HEK293 (cell line): ENCODE results near the gene ALDH3A1.

Source experiments
- CTCF ChIA-PET: fragments of 350-600 bp; formaldehyde crosslinking; extraction: SDS; loops from one replicate; lab custom pipeline; 2021; ENCODE audit warnings: antibody characterized with exemption; lab: Yijun Ruan, JAX
- POLR2A ChIA-PET: fragments of 300-600 bp; formaldehyde crosslinking; extraction: SDS; loops from one replicate; lab custom pipeline; 2020; ENCODE audit warnings: antibody characterized with exemption, inconsistent platforms; lab: Yijun Ruan, JAX
- H3K27ac ChIP-seq: fragments of 200-500 bp; sonication (Bioruptor generic); 2 replicates; pipeline ENCODE4 v1.5.1; 2014; ENCODE audit warnings: low read depth, low read length, control low read depth, inconsistent platforms; ENCODE audit errors: extremely low read depth
- H3K36me3 ChIP-seq, 2 experiments: fragments of 200-500 bp in 1 of 2; sonication (Bioruptor generic) in 1 of 2; 1 replicate in 1 of 2; 2 replicates in 1 of 2; pipeline ENCODE4 v1.5.1; 2014 to 2017; ENCODE audit warnings: inconsistent platforms in 2 of 2, low read length in 2 of 2; ENCODE audit not compliant: control insufficient read depth in 2 of 2, insufficient read depth in 1 of 2
- H3K4me1 ChIP-seq: fragments of 200-500 bp; sonication (Bioruptor generic); 2 replicates; pipeline ENCODE4 v1.5.1; 2014; ENCODE audit warnings: mild to moderate bottlenecking, low read length, inconsistent platforms; ENCODE audit not compliant: control insufficient read depth, insufficient read depth
- H3K4me3 ChIP-seq: 2 replicates; pipeline ENCODE4 v1.5.1; 2011; ENCODE audit warnings: low read depth, mild to moderate bottlenecking, control low read depth, low read length, moderate library complexity
- H3K9me3 ChIP-seq: fragments of 200-500 bp; sonication (Bioruptor generic); 2 replicates; pipeline ENCODE4 v1.5.1; 2014; ENCODE audit warnings: low read depth, low read length, inconsistent platforms; ENCODE audit not compliant: control insufficient read depth, insufficient read depth
- BCL11A ChIP-seq: fragments of 450-650 bp; formaldehyde crosslinking; IDR thresholded peaks from 2 replicates; pipeline ENCODE4 v1.5.1; 2016; ENCODE audit warnings: low read depth, missing biosample characterization, missing genetic modification characterization
- GLIS1 ChIP-seq: fragments of 450-650 bp; formaldehyde crosslinking; IDR thresholded peaks from 2 replicates; pipeline ENCODE4 v1.5.1; 2016; ENCODE audit warnings: missing biosample characterization, missing genetic modification characterization
- HOXC10 ChIP-seq: sonication (generic); formaldehyde crosslinking; IDR thresholded peaks from 2 replicates; pipeline ENCODE4 v1.8.1; 2023; ENCODE audit warnings: mild to moderate bottlenecking, missing genetic modification reagents
- KLF7 ChIP-seq: fragments of 450-650 bp; formaldehyde crosslinking; IDR thresholded peaks from 2 replicates; pipeline ENCODE4 v1.5.1; 2016; ENCODE audit warnings: missing biosample characterization, missing genetic modification characterization, borderline replicate concordance
- SALL2 ChIP-seq: fragments of 450-650 bp; formaldehyde crosslinking; IDR thresholded peaks from 2 replicates; pipeline ENCODE4 v1.5.0; 2017; ENCODE audit warnings: missing biosample characterization, mild to moderate bottlenecking, missing genetic modification characterization, borderline replicate concordance
- TRIM28 ChIP-seq: IDR thresholded peaks from 2 replicates; pipeline ENCODE4 v1.6.1; 2011; ENCODE audit warnings: low read length, control low read depth, borderline replicate concordance
- ZBTB11 ChIP-seq: fragments of 450-650 bp; formaldehyde crosslinking; conservative IDR thresholded peaks from 2 replicates; pipeline ENCODE4 v1.5.1; 2016; ENCODE audit warnings: low read depth, missing biosample characterization, missing genetic modification characterization
- ZBTB17 ChIP-seq: fragments of 450-650 bp; formaldehyde crosslinking; IDR thresholded peaks from 2 replicates; pipeline ENCODE4 v1.5.1; 2016; ENCODE audit warnings: missing biosample characterization, missing genetic modification characterization
- ZBTB26 ChIP-seq: fragments of 450-650 bp; formaldehyde crosslinking; optimal IDR thresholded peaks from 2 replicates; pipeline ENCODE3; 2016; ENCODE audit warnings: missing biosample characterization, mild to moderate bottlenecking, missing genetic modification characterization
- ZFHX2 ChIP-seq: fragments of 450-650 bp; formaldehyde crosslinking; conservative IDR thresholded peaks from 2 replicates; pipeline ENCODE4 v1.5.1; 2016; ENCODE audit warnings: missing biosample characterization, missing genetic modification characterization
- ZFP69B ChIP-seq: fragments of 450-650 bp; formaldehyde crosslinking; IDR thresholded peaks from 2 replicates; pipeline ENCODE4 v1.5.1; 2016; ENCODE audit warnings: missing biosample characterization, missing genetic modification characterization
- ZNF121 ChIP-seq: fragments of 450-650 bp; formaldehyde crosslinking; IDR thresholded peaks from 2 replicates; pipeline ENCODE4 v1.5.1; 2016; ENCODE audit warnings: missing biosample characterization, missing genetic modification characterization
- ZNF140 ChIP-seq: fragments of 450-650 bp; formaldehyde crosslinking; IDR thresholded peaks from 2 replicates; pipeline ENCODE4 v1.5.1; 2016; ENCODE audit warnings: missing biosample characterization, missing genetic modification characterization
- ZNF19 ChIP-seq: fragments of 450-650 bp; formaldehyde crosslinking; IDR thresholded peaks from 2 replicates; pipeline ENCODE4; 2016; ENCODE audit warnings: missing biosample characterization, missing genetic modification characterization, low read depth
- ZNF23 ChIP-seq: fragments of 450-650 bp; formaldehyde crosslinking; IDR thresholded peaks from 2 replicates; pipeline ENCODE4 v1.5.1; 2016; ENCODE audit warnings: missing biosample characterization, missing genetic modification characterization, borderline replicate concordance
- ZNF280C ChIP-seq: fragments of 450-650 bp; formaldehyde crosslinking; IDR thresholded peaks from 2 replicates; pipeline ENCODE4 v1.5.1; 2016; ENCODE audit warnings: missing biosample characterization, missing genetic modification characterization
- ZNF324 ChIP-seq: fragments of 450-650 bp; formaldehyde crosslinking; IDR thresholded peaks from 2 replicates; pipeline ENCODE4 v1.5.1; 2016; ENCODE audit warnings: missing biosample characterization, missing genetic modification characterization
- ZNF335 ChIP-seq: fragments of 450-650 bp; formaldehyde crosslinking; conservative IDR thresholded peaks from 2 replicates; pipeline ENCODE4 v1.5.1; 2016; ENCODE audit warnings: missing biosample characterization, missing genetic modification characterization
- ZNF394 ChIP-seq: fragments of 450-650 bp; formaldehyde crosslinking; IDR thresholded peaks from 2 replicates; pipeline ENCODE4 v1.5.1; 2016; ENCODE audit warnings: missing biosample characterization, missing genetic modification characterization, mild to moderate bottlenecking, moderate library complexity, borderline replicate concordance
- ZNF433 ChIP-seq: fragments of 450-650 bp; formaldehyde crosslinking; IDR thresholded peaks from 2 replicates; pipeline ENCODE4 v1.5.1; 2016; ENCODE audit warnings: missing biosample characterization, missing genetic modification characterization, low read depth
- ZNF488 ChIP-seq: fragments of 450-650 bp; formaldehyde crosslinking; IDR thresholded peaks from 2 replicates; pipeline ENCODE4 v1.5.1; 2016; ENCODE audit warnings: missing biosample characterization, missing genetic modification characterization
- ZNF530 ChIP-seq: fragments of 450-650 bp; formaldehyde crosslinking; IDR thresholded peaks from 2 replicates; pipeline ENCODE4 v1.5.1; 2016; ENCODE audit warnings: low read depth, missing biosample characterization, missing genetic modification characterization
- ZNF558 ChIP-seq: fragments of 450-650 bp; formaldehyde crosslinking; IDR thresholded peaks from 2 replicates; pipeline ENCODE4 v1.5.1; 2016; ENCODE audit warnings: missing biosample characterization, missing genetic modification characterization
- ZNF560 ChIP-seq: fragments of 450-650 bp; formaldehyde crosslinking; IDR thresholded peaks from 2 replicates; pipeline ENCODE4 v1.5.1; 2017; ENCODE audit warnings: missing biosample characterization, missing genetic modification characterization, borderline replicate concordance
- ZNF600 ChIP-seq: fragments of 450-650 bp; formaldehyde crosslinking; IDR thresholded peaks from 2 replicates; pipeline ENCODE4 v1.5.1; 2016; ENCODE audit warnings: missing biosample characterization, missing genetic modification characterization
- ZNF645 ChIP-seq: fragments of 450-650 bp; formaldehyde crosslinking; IDR thresholded peaks from 2 replicates; pipeline ENCODE4; 2016; ENCODE audit warnings: missing biosample characterization, missing genetic modification characterization
- ZNF658 ChIP-seq: fragments of 450-650 bp; formaldehyde crosslinking; IDR thresholded peaks from 2 replicates; pipeline ENCODE4; 2016; ENCODE audit warnings: missing biosample characterization, missing genetic modification characterization
- ZNF701 ChIP-seq: fragments of 450-650 bp; formaldehyde crosslinking; IDR thresholded peaks from 2 replicates; pipeline ENCODE4 v1.5.1; 2016; ENCODE audit warnings: missing biosample characterization, missing genetic modification characterization
- ZNF785 ChIP-seq: fragments of 450-650 bp; formaldehyde crosslinking; IDR thresholded peaks from 2 replicates; pipeline ENCODE4 v1.5.1; 2016; ENCODE audit warnings: missing biosample characterization, missing genetic modification characterization
- ZNF791 ChIP-seq: fragments of 450-650 bp; formaldehyde crosslinking; IDR thresholded peaks from 2 replicates; pipeline ENCODE4 v1.5.1; 2016; ENCODE audit warnings: missing biosample characterization, missing genetic modification characterization
- ZSCAN23 ChIP-seq: fragments of 450-650 bp; formaldehyde crosslinking; IDR thresholded peaks from 2 replicates; pipeline ENCODE4 v1.5.1; 2016; ENCODE audit warnings: missing biosample characterization, missing genetic modification characterization
- ZSCAN30 ChIP-seq: fragments of 450-650 bp; IDR thresholded peaks from 2 replicates; pipeline ENCODE4 v1.5.1; 2018; ENCODE audit warnings: missing biosample characterization, mild to moderate bottlenecking, missing genetic modification characterization, moderate library complexity

ALDH3A1 gene

GRCh38 chr17:19728084-19728495 lies 20.0 kb downstream of the ALDH3A1 start:
- no peak overlapping the region for H3K27ac ChIP-seq
- POLR2A ChIA-PET = interaction anchor here (1.2 to 4.1 kb wide), 3 partner anchors 10 to 80 kb away, joined by 3 to 25 read pairs (median 6); partner anchors contain the start of gene ALDH3A2
- CTCF ChIA-PET = interaction anchor here (0.5 to 2.6 kb wide), 10 partner anchors 9 to 365 kb away, joined by 3 to 21 read pairs (median 4); partner anchors contain the start of gene B9D1
- no peaks in the 10 kb centered on the region for H3K36me3 ChIP-seq
- H3K4me3 ChIP-seq = no peak overlapping the region
- 0 out of 2 replicates have a peak, but pooled peaks cover 2% of the 10 kb centered on the region for H3K4me1 ChIP-seq
- no peaks in the 10 kb centered on the region for H3K9me3 ChIP-seq
- TF ChIP-seq KLF7 (tag by site-specific recombination) = no peak
- TF ChIP-seq ZNF701 (tag by site-specific recombination) = no peak
- TF ChIP-seq GLIS1 (tag by site-specific recombination) = peak; percentile 71
- TF ChIP-seq ZNF645 = no peak
- TF ChIP-seq ZNF394 (tag by site-specific recombination) = no peak
- no peak for TF ChIP-seq SALL2
- no peak for TF ChIP-seq ZFHX2 (tag by site-specific recombination)
- TF ChIP-seq ZNF785 (tag by site-specific recombination) = no peak
- peak; percentile 22; the same call in 1 of the 2 replicates for TF ChIP-seq ZBTB17 (tag by site-specific recombination)
- TF ChIP-seq ZNF280C (tag by site-specific recombination) = no peak
- TF ChIP-seq ZNF560 (tag by site-specific recombination) = no peak
- TF ChIP-seq ZNF530 (tag by site-specific recombination) = no peak
- TF ChIP-seq ZSCAN30 (tag by site-specific recombination) = 0 out of 2 replicates have a peak, but pooled peaks have one; percentile 29
- TF ChIP-seq HOXC10 (CRISPR knock-in tag) = no peak
- TF ChIP-seq ZNF335 (tag by site-specific recombination) = peak; percentile 80
- TF ChIP-seq ZSCAN23 (tag by site-specific recombination) = no peak
- no peak for TF ChIP-seq ZBTB26 (tag by site-specific recombination)
- no peak for TF ChIP-seq ZNF558 (tag by site-specific recombination)
- TF ChIP-seq ZNF324 = no peak
- TF ChIP-seq ZNF488 (tag by site-specific recombination) = no peak
- TF ChIP-seq ZNF121 (tag by site-specific recombination) = no peak
- no peak for TF ChIP-seq ZFP69B (tag by site-specific recombination)
- TF ChIP-seq ZBTB11 (tag by site-specific recombination) = no peak
- TF ChIP-seq TRIM28 = no peak
- TF ChIP-seq ZNF791 (tag by site-specific recombination) = no peak
- no peak for TF ChIP-seq ZNF140 (tag by site-specific recombination)
- no peak for TF ChIP-seq ZNF658
- no peak for TF ChIP-seq ZNF433 (tag by site-specific recombination)
- TF ChIP-seq ZNF23 (tag by site-specific recombination) = no peak
- TF ChIP-seq ZNF19 (tag by site-specific recombination) = no peak
- TF ChIP-seq ZNF600 = 0 out of 2 replicates have a peak, but pooled peaks have one; percentile 54
- TF ChIP-seq BCL11A = no peak
